G401.6 (cell line): ENCODE results near the gene CDC34.
A peak's percentile ranks its signal among the peaks of the same experiment; 100 is the strongest.

Source experiments
- FAIRE-seq: peaks from 2 replicates; lab custom pipeline; 2012; peaks lifted over from hg19 to GRCh38; lab: Jason Lieb, UNC

CDC34 gene

GRCh38 chr19:543910-544608 is 12.5 kb downstream of the CDC34 start, which contains the start of gene GZMM:
Gene GZMM (plus strand): TSS chr19:544053. CDS start chr19:544072, 19 bp downstream.
- no peak for FAIRE-seq

GRCh38 chr19:547117-547516 is 15.6 kb downstream of the CDC34 start:
- no peak for FAIRE-seq

GRCh38 chr19:547836-548720 is 16.5 kb downstream of the CDC34 start:
- no peak for FAIRE-seq

GRCh38 chr19:548886-549830 is 17.6 kb downstream of the CDC34 start:
- FAIRE-seq = no peak

- no peak for FAIRE-seq
These were observed 23.3 kb downstream of the CDC34 start for GRCh38 chr19:554817-555216.

GRCh38 chr19:555474-555808 is 23.9 kb downstream of the CDC34 start:
- no peak for FAIRE-seq

- FAIRE-seq = no peak
These were observed 25.2 kb downstream of the CDC34 start for GRCh38 chr19:556611-557382.

- FAIRE-seq = no peak
These were observed 27.3 kb downstream of the CDC34 start for GRCh38 chr19:558770-559439.

- FAIRE-seq = no peak
These were observed 28.6 kb downstream of the CDC34 start for GRCh38 chr19:560121-560520.

- no peak for FAIRE-seq
These were observed 34.8 kb downstream of the CDC34 start for GRCh38 chr19:566403-566802.

- FAIRE-seq = no peak
These were observed 35.3 kb downstream of the CDC34 start for GRCh38 chr19:566844-567243.

GRCh38 chr19:567296-567900 is 35.8 kb downstream of the CDC34 start:
- FAIRE-seq = no peak

- no peak for FAIRE-seq
These were observed 38.7 kb downstream of the CDC34 start for GRCh38 chr19:570251-570686.

- no peak for FAIRE-seq
These were observed 39.5 kb downstream of the CDC34 start for GRCh38 chr19:570937-571565.

- FAIRE-seq = peak; percentile 92
These were observed 40.0 kb downstream of the CDC34 start for GRCh38 chr19:571566-571974.

- FAIRE-seq = no peak
These were observed 40.7 kb downstream of the CDC34 start, which contains the start of gene BSG for GRCh38 chr19:572140-572742. Gene BSG (plus strand): TSS chr19:572596. CDS start chr19:572635, 39 bp downstream.

GRCh38 chr19:572743-573518 is 41.4 kb downstream of the CDC34 start:
- FAIRE-seq = no peak

GRCh38 chr19:573519-573825 is 41.9 kb downstream of the CDC34 start:
- FAIRE-seq = no peak
